GM19025 (cell line): ENCODE results near the gene RASGRF1.

ENCODE experiments used
- ATAC-seq: cut with Tn5 transposase; IDR thresholded peaks from one replicate; pipeline ENCODE4 v1.9.1; 2021; ENCODE audit warnings: mild to moderate bottlenecking, low read depth, moderate library complexity; ENCODE audit not compliant: unreplicated experiment

Gene RASGRF1

GRCh38 chr15:78923015-78923414 is 167.6 kb downstream of the RASGRF1 start:
- ATAC-seq, result no peak

DNA sequence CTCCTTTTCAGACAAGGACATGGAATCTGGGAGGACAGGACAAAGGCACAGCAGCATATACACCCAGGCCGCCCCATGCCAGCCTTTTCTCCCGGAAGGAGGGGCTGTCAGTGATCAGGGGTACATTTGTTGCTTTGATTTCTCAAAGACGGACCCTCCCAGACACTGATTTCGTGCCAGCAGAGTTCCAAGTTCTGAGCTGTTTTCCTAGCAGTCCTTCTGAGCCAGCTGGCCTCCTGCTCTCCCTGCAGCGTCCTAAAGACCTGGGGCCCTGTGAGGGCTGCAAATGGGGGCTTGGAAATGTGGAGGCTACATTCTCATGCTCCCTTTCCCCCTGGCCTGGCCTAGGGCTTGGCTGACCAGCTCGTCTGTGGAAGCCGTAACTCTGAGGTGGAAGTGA is 168.1 kb downstream of the RASGRF1 start:
- ATAC-seq, result no peak

- no peak for ATAC-seq
These were observed 168.6 kb downstream of the RASGRF1 start for GRCh38 chr15:78921940-78922339.

DNA sequence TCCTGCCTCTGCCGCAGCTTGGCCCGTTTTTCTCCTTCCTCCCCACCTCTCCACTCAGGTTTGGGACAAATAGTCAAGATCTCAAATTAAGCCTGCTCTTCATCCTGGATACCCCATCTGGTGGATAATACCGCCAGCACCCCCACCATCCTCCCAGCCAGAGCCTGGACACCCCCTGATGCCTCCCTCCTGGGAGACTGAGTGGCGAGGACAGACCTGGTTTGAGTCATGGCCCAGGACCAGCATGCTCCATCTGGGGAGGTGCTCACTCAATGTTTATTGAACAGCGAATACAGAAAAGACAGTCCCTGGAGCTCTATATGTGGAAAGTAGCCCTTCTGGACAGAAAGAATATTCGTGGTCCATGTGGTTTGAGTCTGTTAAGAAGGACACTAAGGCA is 169.1 kb downstream of the RASGRF1 start:
- no peak for ATAC-seq

GRCh38 chr15:78917888-78918287 is 172.7 kb downstream of the RASGRF1 start:
- no peak for ATAC-seq

DNA sequence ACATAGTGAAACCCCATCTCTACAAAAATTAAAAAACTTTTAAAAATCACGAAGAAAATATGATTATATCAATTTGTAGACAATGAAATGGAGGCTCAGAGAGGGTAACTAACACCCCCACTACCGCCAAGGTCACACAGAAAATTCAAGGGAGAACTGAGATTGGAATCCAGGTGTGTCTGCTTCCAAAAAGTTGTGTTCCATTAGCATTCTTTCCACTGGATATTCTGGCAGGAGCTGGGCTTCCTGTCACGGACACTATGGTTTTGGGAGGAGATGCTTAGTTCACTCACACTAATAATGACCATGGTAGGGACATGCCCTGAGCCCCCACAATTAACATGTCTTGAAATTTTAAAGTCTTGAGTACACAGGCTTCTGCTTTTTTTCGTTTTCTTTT is 174.5 kb downstream of the RASGRF1 start:
- ATAC-seq, result no peak

DNA sequence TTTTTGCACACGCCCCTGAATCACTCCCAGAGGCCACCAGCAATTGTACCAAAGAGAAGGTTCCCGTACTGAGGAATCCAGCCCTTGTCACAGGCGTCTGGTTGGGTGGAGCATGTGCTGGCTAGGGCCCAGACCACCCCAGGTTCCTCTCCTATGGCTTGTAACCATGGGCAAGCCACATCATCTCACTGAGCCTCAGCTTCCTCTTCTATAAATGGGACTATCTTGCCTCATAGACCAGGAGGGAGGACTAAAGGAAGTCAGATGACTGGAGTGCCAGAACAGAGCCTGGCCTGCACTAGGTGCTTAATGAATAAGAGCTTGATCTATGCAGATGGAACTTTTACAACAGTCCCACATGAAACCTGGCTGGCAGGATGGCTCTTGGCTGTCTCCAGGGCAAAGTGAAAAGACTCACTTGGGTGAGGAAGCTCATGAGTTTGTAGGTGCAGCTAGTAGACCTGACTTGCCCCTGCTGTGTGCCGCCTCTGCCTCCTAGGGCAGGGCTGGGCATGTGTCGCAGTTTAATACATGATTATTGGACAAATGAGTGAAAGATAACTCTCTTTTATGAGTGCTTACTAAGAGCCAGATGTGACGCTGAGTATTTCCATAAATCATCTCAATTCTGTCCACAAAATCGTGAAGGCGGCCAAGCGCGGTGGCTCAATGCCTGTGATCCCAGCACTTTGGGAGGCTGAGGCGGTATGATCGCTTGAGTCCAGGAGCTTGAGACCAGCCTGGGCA is 175.1 kb downstream of the RASGRF1 start:
- no peak for ATAC-seq

DNA sequence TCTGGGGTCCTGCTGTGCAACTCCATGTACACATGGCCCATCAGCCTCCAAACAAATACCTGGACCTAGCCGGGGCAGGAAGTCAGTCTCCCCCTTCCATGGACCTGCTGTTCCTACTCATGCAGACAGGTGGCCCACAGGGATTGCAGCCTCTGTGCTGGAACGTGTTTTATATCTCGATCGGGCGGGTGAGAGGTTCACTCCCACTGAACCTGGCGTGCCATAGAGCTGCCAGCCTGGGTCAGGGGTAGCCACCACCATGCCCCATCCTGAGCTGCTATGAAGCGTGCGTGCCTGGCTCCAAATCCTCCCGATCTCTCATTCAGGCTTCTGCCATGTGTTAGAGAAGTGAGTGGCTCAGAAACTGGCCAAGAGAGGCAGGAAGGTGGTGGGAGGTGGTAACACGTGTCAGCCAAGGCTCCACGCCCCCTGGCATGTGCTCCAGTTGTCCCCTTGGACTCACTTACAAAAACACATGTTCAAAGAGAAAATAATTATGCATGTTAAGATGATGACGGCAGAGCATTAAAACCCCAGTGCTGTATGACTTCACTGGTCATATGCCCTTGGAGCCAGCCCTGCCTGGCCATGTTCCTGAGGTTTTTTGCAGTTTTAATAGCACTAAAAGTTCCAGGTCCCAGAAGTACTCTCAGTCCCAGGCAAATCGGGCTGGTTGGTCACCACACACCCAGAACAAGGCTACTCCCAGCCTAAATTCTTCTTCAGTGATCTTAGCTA is 176.4 kb downstream of the RASGRF1 start:
- ATAC-seq, result no peak

DNA sequence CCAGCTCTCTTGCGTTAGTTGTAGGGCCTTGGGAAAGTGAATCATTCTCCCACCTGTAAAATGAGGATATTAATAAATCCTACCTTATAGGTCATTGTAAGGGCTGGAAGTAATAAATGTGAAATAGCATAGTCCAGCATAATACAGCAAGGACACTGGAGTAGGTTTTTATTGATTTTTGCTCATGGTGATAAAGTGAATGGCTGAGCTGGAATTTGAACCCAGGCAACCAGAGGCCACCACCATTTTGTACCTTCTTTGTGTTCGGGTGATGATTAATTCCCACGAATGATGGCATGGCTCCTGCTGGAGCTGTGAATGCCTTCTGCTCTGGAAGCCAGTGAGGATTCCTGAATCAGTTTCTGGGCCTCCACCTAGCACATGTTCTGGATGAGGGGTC is 177.6 kb downstream of the RASGRF1 start:
- ATAC-seq, result no peak

DNA sequence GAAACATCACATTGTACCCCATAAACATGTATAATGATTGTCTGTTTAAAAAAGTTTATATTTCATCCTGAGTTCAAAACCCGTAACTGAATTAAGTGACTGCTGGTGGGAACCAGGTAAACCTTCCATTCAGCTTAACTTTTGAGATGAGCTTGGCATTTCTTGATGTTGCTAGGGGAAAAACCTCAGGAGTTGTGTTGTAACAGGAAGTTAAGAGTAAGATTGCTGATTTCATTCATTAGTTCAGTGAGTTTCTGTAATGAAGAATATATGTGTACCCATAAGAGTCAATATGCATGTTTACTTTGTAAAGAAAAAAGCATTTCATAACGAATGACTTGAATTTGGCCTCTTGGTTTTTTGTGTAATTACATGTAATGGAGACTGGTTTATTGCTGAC is 178.3 kb downstream of the RASGRF1 start:
- ATAC-seq, result no peak

DNA sequence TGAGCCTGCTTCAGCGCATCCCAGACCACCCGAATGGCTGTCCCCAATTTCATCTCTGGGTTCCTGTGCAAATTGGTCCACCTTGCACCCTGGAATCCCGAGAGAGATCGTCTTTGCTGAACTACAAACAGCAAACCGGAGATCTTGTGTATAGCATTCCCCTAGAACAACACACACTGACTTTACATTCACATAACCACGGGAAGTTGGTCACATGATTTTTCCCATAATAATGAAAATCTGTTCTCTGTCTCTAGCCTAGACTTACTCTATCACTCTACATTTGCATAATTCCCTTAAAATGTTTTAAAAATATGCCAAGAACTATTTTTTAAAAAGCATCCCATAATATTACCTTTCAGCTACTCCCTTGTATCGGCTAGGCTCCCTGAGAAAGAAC is 180.3 kb downstream of the RASGRF1 start:
- no peak for ATAC-seq
